K562 (cell line): ENCODE results near the gene SLC25A40. TPM values are rescaled to one million over a fixed set of nuclear protein-coding genes. Genes with fewer than 3 reads are reported as not detected.

Experiments used
- CBFB ChIP-seq: sonication (generic); formaldehyde crosslinking; IDR thresholded peaks from 2 replicates; pipeline ENCODE4 v1.4.0; 2020; ENCODE audit warnings: mild to moderate bottlenecking, missing genetic modification reagents
- EGR1 ChIP-seq: fragments of 450-650 bp; conservative IDR thresholded peaks from 2 replicates; pipeline ENCODE4 v1.6.1; 2017; ENCODE audit warnings: mild to moderate bottlenecking
- FOXO4 ChIP-seq: fragments of 450-650 bp; formaldehyde crosslinking; IDR thresholded peaks from 2 replicates; pipeline ENCODE4 v1.4.0; 2020; ENCODE audit warnings: mild to moderate bottlenecking, moderate library complexity
- HNRNPK ChIP-seq: fragments of 200-400 bp; formaldehyde crosslinking; IDR thresholded peaks from one replicate; pipeline ENCODE4 v1.6.1; 2018; ENCODE audit warnings: mild to moderate bottlenecking, low read depth, low read length; ENCODE audit not compliant: poor library complexity, severe bottlenecking
- KAT7 ChIP-seq: sonication (generic); formaldehyde crosslinking; IDR thresholded peaks from 2 replicates; pipeline ENCODE4 v1.8.0; 2022; ENCODE audit warnings: missing genetic modification reagents, mild to moderate bottlenecking, borderline replicate concordance
- POLR2AphosphoS5 ChIP-seq: IDR thresholded peaks from 2 replicates; pipeline ENCODE4 v1.6.1; 2011; ENCODE audit warnings: mild to moderate bottlenecking, low read depth, low read length, moderate library complexity; ENCODE audit not compliant: control insufficient read depth, insufficient read depth
- XRCC5 ChIP-seq: fragments of 200-400 bp; formaldehyde crosslinking; IDR thresholded peaks from 2 replicates; pipeline ENCODE4 v1.6.1; 2017; ENCODE audit warnings: low read depth, mild to moderate bottlenecking, low read length
- ZBTB40 ChIP-seq, 2 experiments: fragments of 450-650 bp in 1 of 2; sonication (generic) in 1 of 2; formaldehyde crosslinking in 1 of 2; IDR thresholded peaks; 2 replicates each; pipeline versions ENCODE4 v1.7.1 to v1.9.0; 2016 to 2022; ENCODE audit warnings: inconsistent platforms in 1 of 2, mild to moderate bottlenecking in 1 of 2, missing genetic modification reagents in 1 of 2
- ZNF277 ChIP-seq: fragments of 250-450 bp; sonication (Bioruptor Pico); IDR thresholded peaks from 2 replicates; pipeline ENCODE4 v1.8.0; 2022; ENCODE audit warnings: inconsistent platforms, mild to moderate bottlenecking, moderate library complexity, borderline replicate concordance
- ZNF639 ChIP-seq, 2 experiments: fragments of 200-800 bp in 1 of 2; sonication (Bioruptor generic) in 1 of 2; sonication (generic) in 1 of 2; formaldehyde crosslinking in 1 of 2; IDR thresholded peaks in 1 of 2; conservative IDR thresholded peaks in 1 of 2; 2 replicates each; pipeline versions ENCODE4 v1.5.0 to v1.6.1; 2016 to 2020; ENCODE audit warnings: missing compliant biosample characterization in 1 of 2, missing genetic modification characterization in 1 of 2, missing genetic modification reagents in 1 of 2
- polyA plus RNA-seq, 8 experiments: library from polyadenylated mRNA; depleted of rRNA in 4 of 8; stranded (reverse) in 5 of 8; unstranded in 3 of 8; fragments of >200 nt; fragmentation: Nextera tagmentation in 2 of 8; fragmentation: Illumina TruSeq in 1 of 8; extraction: Ambion mirVana in 2 of 8; extraction: Trizol in 1 of 8; gene quantifications; 2 replicates each; pipeline versions ENCODE4 v1.2.1 to v1.2.3, GENCODE V29; 2011 to 2014; ENCODE audit warnings: inconsistent platforms in 1 of 8, missing spikeins in 1 of 8
- total RNA-seq, 7 experiments: library from RNA; depleted of rRNA in 6 of 7; stranded (reverse); fragments of >200 nt in 6 of 7; fragmentation: Illumina TruSeq in 2 of 7; extraction: Trizol in 2 of 7; gene quantifications; 2 replicates each; pipeline versions ENCODE4 v1.2.1 to v1.2.3, GENCODE V29; 2011 to 2021; ENCODE audit warnings: low replicate concordance in 1 of 7

SLC25A40 gene
- total and polyA plus RNA-seq, 9 of the 15 experiments (the other 6 are each of a cell fraction or from before 2014, with no cell fraction given): 6.7 to 44.0 (median 26.5) TPM

- peak; percentile 4; the same call in 1 of the 2 replicates for TF ChIP-seq KAT7
- TF ChIP-seq POLR2AphosphoS5: no peak
- no peak for TF ChIP-seq HNRNPK
- TF ChIP-seq ZNF277 (CRISPR knock-in tag): 0 out of 2 replicates have a peak, but pooled peaks have one; percentile 9
- 0 out of 2 replicates have a peak, but pooled peaks have one; percentile 14 for TF ChIP-seq XRCC5
- 0 out of 2 replicates have a peak, but pooled peaks have one; percentile 34 for TF ChIP-seq CBFB (CRISPR knock-in tag)
- TF ChIP-seq FOXO4: peak; percentile 16; the same call in 1 of the 2 replicates
- 0 out of 2 replicates have a peak, but pooled peaks have one; percentile 2 for TF ChIP-seq EGR1
- no peak for TF ChIP-seq ZNF639 (CRISPR knock-in tag; conservative IDR thresholded peaks at IDR 0.05 in 1 of 2, IDR thresholded peaks at IDR 0.05 in 1 of 2)
- peak; percentile 9; the same call in 1 of the 2 replicates for TF ChIP-seq ZBTB40 (IDR thresholded peaks at IDR 0.05)
- no peak for TF ChIP-seq ZBTB40 (CRISPR knock-in tag; IDR thresholded peaks at IDR 0.05)
Observed at GRCh38 chr7:87875151-87876039, 765 bp downstream of the SLC25A40 start (continued).
